ENCODE data around the gene ZBTB7C.

DNA sequence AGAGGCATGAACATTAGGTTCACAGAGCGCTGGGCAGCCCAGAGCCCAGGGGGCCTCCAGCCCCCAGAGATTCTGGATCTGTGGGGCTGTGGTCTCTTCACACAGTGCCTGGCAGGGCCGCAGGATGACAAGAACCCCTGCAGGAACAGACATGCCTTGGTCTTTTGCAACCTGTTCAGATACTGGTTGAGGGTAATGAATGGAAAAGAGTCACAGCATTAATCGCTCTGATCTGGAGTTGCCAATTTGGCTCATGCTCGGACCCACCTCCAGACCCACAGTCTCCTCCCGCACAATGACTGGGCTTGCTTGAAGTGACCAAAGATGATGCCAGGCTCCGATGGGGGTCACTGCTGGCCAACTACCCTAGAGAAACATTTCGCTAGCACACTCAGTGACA is 249.4 kb downstream of the ZBTB7C start:
- TF ChIP-seq, protein P1, sequence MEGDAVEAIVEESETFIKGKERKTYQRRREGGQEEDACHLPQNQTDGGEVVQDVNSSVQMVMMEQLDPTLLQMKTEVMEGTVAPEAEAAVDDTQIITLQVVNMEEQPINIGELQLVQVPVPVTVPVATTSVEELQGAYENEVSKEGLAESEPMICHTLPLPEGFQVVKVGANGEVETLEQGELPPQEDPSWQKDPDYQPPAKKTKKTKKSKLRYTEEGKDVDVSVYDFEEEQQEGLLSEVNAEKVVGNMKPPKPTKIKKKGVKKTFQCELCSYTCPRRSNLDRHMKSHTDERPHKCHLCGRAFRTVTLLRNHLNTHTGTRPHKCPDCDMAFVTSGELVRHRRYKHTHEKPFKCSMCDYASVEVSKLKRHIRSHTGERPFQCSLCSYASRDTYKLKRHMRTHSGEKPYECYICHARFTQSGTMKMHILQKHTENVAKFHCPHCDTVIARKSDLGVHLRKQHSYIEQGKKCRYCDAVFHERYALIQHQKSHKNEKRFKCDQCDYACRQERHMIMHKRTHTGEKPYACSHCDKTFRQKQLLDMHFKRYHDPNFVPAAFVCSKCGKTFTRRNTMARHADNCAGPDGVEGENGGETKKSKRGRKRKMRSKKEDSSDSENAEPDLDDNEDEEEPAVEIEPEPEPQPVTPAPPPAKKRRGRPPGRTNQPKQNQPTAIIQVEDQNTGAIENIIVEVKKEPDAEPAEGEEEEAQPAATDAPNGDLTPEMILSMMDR (conservative IDR thresholded peaks at IDR 0.05; ENCODE audit: low read length) = no peak
- TF ChIP-seq EZH2phosphoT487 (IDR thresholded peaks at IDR 0.05; ENCODE audit: borderline replicate concordance, low read depth, low read length) = no peak

All from OCI-LY7 (cell line).